ENCODE measurements around the gene SCN4A. TPM values are rescaled to one million over a fixed set of nuclear protein-coding genes. Genes with fewer than 3 reads are reported as not detected.

SCN4A gene
- total RNA-seq, 3 donors from 2014 or later (not counting 1 experiment from before 2014, with no cell fraction given) = 0.10 to 0.14 (median 0.14) TPM

- ATAC-seq = no peak
- intact Hi-C loops (cut with micrococcal nuclease) = no loop called here
- Mint-ChIP-seq H3K36me3 (no peaks in the 10 kb centered on the region), H3K9me3 (no peaks in the 10 kb centered on the region), H3K4me1 (peaks cover 13 to 39% of the 10 kb centered on the region in 2 donors), H3K27me3 (ENCODE audit: low read depth in 2 of 2) (no peaks in the 10 kb centered on the region), H3K4me3 (no peak overlapping the region), H3K27ac (no peak overlapping the region)
- H3K27me3 ChIP-seq (ENCODE audit: control insufficient read depth, insufficient read depth, low read length) = no peaks in the 10 kb centered on the region
- TF ChIP-seq CTCF (IDR thresholded peaks at IDR 0.05) = no peak
- DNase-seq = no peak
- H3K4me1 ChIP-seq (ENCODE audit: control insufficient read depth, insufficient read depth, low read length) = peaks cover 40% of the 10 kb centered on the region
- peaks cover 4% of the 10 kb centered on the region for H3K36me3 ChIP-seq (ENCODE audit: control insufficient read depth, insufficient read depth, low read length)
- no peaks in the 10 kb centered on the region for H3K9me3 ChIP-seq (ENCODE audit: control insufficient read depth, insufficient read depth, low read length)
- WGBS (ENCODE audit: insufficient coverage) = 87% methylated on average over 21 of the region's 21 CpGs
- H3K4me3 ChIP-seq (ENCODE audit: low read length) = no peak overlapping the region
- H3K27ac ChIP-seq (ENCODE audit: low read length) = no peak overlapping the region
These were observed 38.3 kb downstream of the SCN4A start for GRCh38 chr17:63934183-63935112.

- Histone ChIP-seq H3K4me3 (ENCODE audit: low read length) (no peak overlapping the region), H3K9me3 (ENCODE audit: control insufficient read depth, insufficient read depth, low read length) (no peaks in the 10 kb centered on the region), H3K36me3 (ENCODE audit: control insufficient read depth, insufficient read depth, low read length) (peaks cover 12% of the 10 kb centered on the region), H3K27me3 (ENCODE audit: control insufficient read depth, insufficient read depth, low read length) (no peaks in the 10 kb centered on the region), H3K4me1 (ENCODE audit: control insufficient read depth, insufficient read depth, low read length) (peaks cover 40% of the 10 kb centered on the region), H3K27ac (ENCODE audit: low read length) (no peak overlapping the region)
- DNase-seq (no peak), ATAC-seq (no peak)
- H3K4me1 Mint-ChIP-seq = peaks cover 13 to 35% of the 10 kb centered on the region in 2 donors
- H3K9me3 Mint-ChIP-seq = no peaks in the 10 kb centered on the region
- peak overlapping the region; percentile 49 for H3K4me3 Mint-ChIP-seq
- H3K27me3 Mint-ChIP-seq (ENCODE audit: low read depth in 2 of 2) = no peaks in the 10 kb centered on the region
- no peak for TF ChIP-seq CTCF (IDR thresholded peaks at IDR 0.05)
- intact Hi-C loops (cut with micrococcal nuclease) = no loop called here
- H3K36me3 Mint-ChIP-seq = no peaks in the 10 kb centered on the region
- 95% methylated on average over 8 of the region's 8 CpGs for WGBS (ENCODE audit: insufficient coverage)
- H3K27ac Mint-ChIP-seq = no peak overlapping the region
These were observed 39.1 kb downstream of the SCN4A start for GRCh38 chr17:63933598-63933997.

GRCh38 chr17:63932721-63933120 is 40.0 kb downstream of the SCN4A start:
- no peak for ATAC-seq
- Histone ChIP-seq H3K4me3 (ENCODE audit: low read length) (peak overlapping the region; percentile 51), H3K4me1 (ENCODE audit: control insufficient read depth, insufficient read depth, low read length) (peaks cover 45% of the 10 kb centered on the region), H3K9me3 (ENCODE audit: control insufficient read depth, insufficient read depth, low read length) (no peaks in the 10 kb centered on the region), H3K27me3 (ENCODE audit: control insufficient read depth, insufficient read depth, low read length) (no peaks in the 10 kb centered on the region), H3K27ac (ENCODE audit: low read length) (peak overlapping the region; percentile 17), H3K36me3 (ENCODE audit: control insufficient read depth, insufficient read depth, low read length) (peaks cover 14% of the 10 kb centered on the region)
- peak overlapping the region; percentile 91 for H3K4me3 Mint-ChIP-seq
- no peaks in the 10 kb centered on the region for H3K36me3 Mint-ChIP-seq
- intact Hi-C loops (cut with micrococcal nuclease) = no loop called here
- WGBS (ENCODE audit: insufficient coverage) = 80% methylated on average over 4 of the region's 4 CpGs
- H3K9me3 Mint-ChIP-seq = no peaks in the 10 kb centered on the region
- H3K27me3 Mint-ChIP-seq (ENCODE audit: low read depth in 2 of 2) = no peaks in the 10 kb centered on the region
- TF ChIP-seq CTCF (IDR thresholded peaks at IDR 0.05) = no peak
- peak overlapping the region; percentile 80 to 95 for H3K27ac Mint-ChIP-seq
- peaks cover 13 to 30% of the 10 kb centered on the region in 2 donors for H3K4me1 Mint-ChIP-seq
- DNase-seq = no peak
